Measurements from ENCODE around the gene ALPK3.

Gene ALPK3

GRCh38 chr15:84846269-84846668 is 29.1 kb downstream of the ALPK3 start:
- no peak for DNase-seq (ENCODE audit: low read depth in 2 of 2)

GRCh38 chr15:84847382-84847781 is 30.2 kb downstream of the ALPK3 start:
- DNase-seq (ENCODE audit: low read depth in 2 of 2), result no peak

- DNase-seq (ENCODE audit: low read depth in 2 of 2), result no peak
Measured at GRCh38 chr15:84852212-84852611, 35.1 kb downstream of the ALPK3 start.

- no peak for DNase-seq (ENCODE audit: low read depth in 2 of 2)
Measured at GRCh38 chr15:84855136-84855535, 38.0 kb downstream of the ALPK3 start.

- DNase-seq (ENCODE audit: low read depth in 2 of 2), result no peak
Measured at GRCh38 chr15:84855765-84856164, 38.6 kb downstream of the ALPK3 start.

GRCh38 chr15:84856731-84857417 is 39.7 kb downstream of the ALPK3 start:
- DNase-seq (ENCODE audit: low read depth in 2 of 2), result no peak

- DNase-seq (ENCODE audit: low read depth in 2 of 2), result no peak
Measured at GRCh38 chr15:84857418-84858004, 40.4 kb downstream of the ALPK3 start.

GRCh38 chr15:84858231-84858630 is 41.1 kb downstream of the ALPK3 start:
- DNase-seq (ENCODE audit: low read depth in 2 of 2), result no peak

GRCh38 chr15:84859144-84859543 is 42.0 kb downstream of the ALPK3 start:
- no peak for DNase-seq (ENCODE audit: low read depth in 2 of 2)

- no peak for DNase-seq (ENCODE audit: low read depth in 2 of 2)
Measured at GRCh38 chr15:84859651-84860050, 42.5 kb downstream of the ALPK3 start.

- no peak for DNase-seq (ENCODE audit: low read depth in 2 of 2)
Measured at GRCh38 chr15:84861781-84862180, 44.6 kb downstream of the ALPK3 start.

GRCh38 chr15:84862214-84862975 is 45.2 kb downstream of the ALPK3 start:
- DNase-seq (ENCODE audit: low read depth in 2 of 2), result no peak

- no peak for DNase-seq (ENCODE audit: low read depth in 2 of 2)
Measured at GRCh38 chr15:84863565-84864443, 46.6 kb downstream of the ALPK3 start.

- no peak for DNase-seq (ENCODE audit: low read depth in 2 of 2)
Measured at GRCh38 chr15:84864444-84864795, 47.3 kb downstream of the ALPK3 start.

GRCh38 chr15:84865074-84865569 is 48.0 kb downstream of the ALPK3 start:
- no peak for DNase-seq (ENCODE audit: low read depth in 2 of 2)

- DNase-seq (ENCODE audit: low read depth in 2 of 2), result no peak
Measured at GRCh38 chr15:84868037-84868880, 51.1 kb downstream of the ALPK3 start.

- no peak for DNase-seq (ENCODE audit: low read depth in 2 of 2)
Measured at GRCh38 chr15:84869510-84869909, 52.4 kb downstream of the ALPK3 start.

GRCh38 chr15:84871428-84871985 is 54.4 kb downstream of the ALPK3 start:
- no peak for DNase-seq (ENCODE audit: low read depth in 2 of 2)

GRCh38 chr15:84872009-84872910 is 55.1 kb downstream of the ALPK3 start:
- DNase-seq (ENCODE audit: low read depth in 2 of 2), result no peak

- DNase-seq (ENCODE audit: low read depth in 2 of 2), result no peak
Measured at GRCh38 chr15:84873997-84874396, 56.8 kb downstream of the ALPK3 start.
